Measurements from ENCODE around the gene CLTB. TPM values are rescaled to one million over a fixed set of nuclear protein-coding genes. Genes with fewer than 3 reads are reported as not detected.

Gene CLTB
- polyA plus RNA-seq, 2 donors = 517 to 730 TPM

- Histone ChIP-seq H3K4me1 (ENCODE audit: control insufficient read depth in 2 of 2, insufficient read depth in 2 of 2, low read length in 1 of 2) (no peaks in the 10 kb centered on the region), H3K36me3 (ENCODE audit: control insufficient read depth in 2 of 2, insufficient read depth in 2 of 2, low read length in 1 of 2) (no peaks in the 10 kb centered on the region), H3K4me3 (ENCODE audit: low read depth in 1 of 2, low read length in 2 of 2) (no peak overlapping the region), H3K27ac (ENCODE audit: low read depth in 2 of 2, low read length in 1 of 2) (no peak overlapping the region), H3K9me3 (ENCODE audit: control insufficient read depth in 2 of 2, insufficient read depth in 1 of 2, low read depth in 1 of 2, low read length in 1 of 2) (no peaks in the 10 kb centered on the region), H3K27me3 (ENCODE audit: control insufficient read depth in 1 of 2, insufficient read depth in 2 of 2, low read length in 2 of 2) (no peaks in the 10 kb centered on the region)
- WGBS, 2 donors = 66 to 69% methylated on average over 4 of the region's 4 CpGs
These were observed 13.6 kb upstream of the CLTB start for GRCh38 chr5:176429972-176430371.

GRCh38 chr5:176427971-176428370 is 11.6 kb upstream of the CLTB start:
- Histone ChIP-seq H3K36me3 (ENCODE audit: control insufficient read depth in 2 of 2, insufficient read depth in 2 of 2, low read length in 1 of 2) (no peaks in the 10 kb centered on the region), H3K4me3 (ENCODE audit: low read depth in 1 of 2, low read length in 2 of 2) (no peak overlapping the region), H3K27ac (ENCODE audit: low read depth in 2 of 2, low read length in 1 of 2) (no peak overlapping the region), H3K27me3 (ENCODE audit: control insufficient read depth in 1 of 2, insufficient read depth in 2 of 2, low read length in 2 of 2) (no peaks in the 10 kb centered on the region), H3K9me3 (ENCODE audit: control insufficient read depth in 2 of 2, insufficient read depth in 1 of 2, low read depth in 1 of 2, low read length in 1 of 2) (no peaks in the 10 kb centered on the region), H3K4me1 (ENCODE audit: control insufficient read depth in 2 of 2, insufficient read depth in 2 of 2, low read length in 1 of 2) (no peaks in the 10 kb centered on the region)
- WGBS, 2 donors = 59 to 77% methylated on average over 4 of the region's 4 CpGs

GRCh38 chr5:176426876-176427275 is 10.5 kb upstream of the CLTB start:
- no peaks in the 10 kb centered on the region for H3K27me3 ChIP-seq (ENCODE audit: control insufficient read depth in 1 of 2, insufficient read depth in 2 of 2, low read length in 2 of 2)
- WGBS, 2 donors = 66 to 85% methylated on average over 1 of the region's 1 CpG
- no peak overlapping the region for H3K4me3 ChIP-seq (ENCODE audit: low read depth in 1 of 2, low read length in 2 of 2)
- H3K4me1 ChIP-seq (ENCODE audit: control insufficient read depth in 2 of 2, insufficient read depth in 2 of 2, low read length in 1 of 2) = no peaks in the 10 kb centered on the region
- no peak overlapping the region for H3K27ac ChIP-seq (ENCODE audit: low read depth in 2 of 2, low read length in 1 of 2)
- no peaks in the 10 kb centered on the region for H3K36me3 ChIP-seq (ENCODE audit: control insufficient read depth in 2 of 2, insufficient read depth in 2 of 2, low read length in 1 of 2)
- no peaks in the 10 kb centered on the region for H3K9me3 ChIP-seq (ENCODE audit: control insufficient read depth in 2 of 2, insufficient read depth in 1 of 2, low read depth in 1 of 2, low read length in 1 of 2)

GRCh38 chr5:176425791-176426190 is 9.5 kb upstream of the CLTB start:
- Histone ChIP-seq H3K9me3 (ENCODE audit: control insufficient read depth in 2 of 2, insufficient read depth in 1 of 2, low read depth in 1 of 2, low read length in 1 of 2) (no peaks in the 10 kb centered on the region), H3K4me3 (ENCODE audit: low read depth in 1 of 2, low read length in 2 of 2) (no peak overlapping the region), H3K4me1 (ENCODE audit: control insufficient read depth in 2 of 2, insufficient read depth in 2 of 2, low read length in 1 of 2) (no peaks in the 10 kb centered on the region), H3K27ac (ENCODE audit: low read depth in 2 of 2, low read length in 1 of 2) (no peak overlapping the region), H3K36me3 (ENCODE audit: control insufficient read depth in 2 of 2, insufficient read depth in 2 of 2, low read length in 1 of 2) (no peaks in the 10 kb centered on the region), H3K27me3 (ENCODE audit: control insufficient read depth in 1 of 2, insufficient read depth in 2 of 2, low read length in 2 of 2) (no peaks in the 10 kb centered on the region)
- 87 to 88% methylated on average over 1 of the region's 1 CpG for WGBS, 2 donors

- Histone ChIP-seq H3K4me1 (ENCODE audit: control insufficient read depth in 2 of 2, insufficient read depth in 2 of 2, low read length in 1 of 2) (no peaks in the 10 kb centered on the region), H3K27ac (ENCODE audit: low read depth in 2 of 2, low read length in 1 of 2) (no peak overlapping the region), H3K9me3 (ENCODE audit: control insufficient read depth in 2 of 2, insufficient read depth in 1 of 2, low read depth in 1 of 2, low read length in 1 of 2) (no peaks in the 10 kb centered on the region), H3K36me3 (ENCODE audit: control insufficient read depth in 2 of 2, insufficient read depth in 2 of 2, low read length in 1 of 2) (no peaks in the 10 kb centered on the region), H3K4me3 (ENCODE audit: low read depth in 1 of 2, low read length in 2 of 2) (no peak overlapping the region), H3K27me3 (ENCODE audit: control insufficient read depth in 1 of 2, insufficient read depth in 2 of 2, low read length in 2 of 2) (no peaks in the 10 kb centered on the region)
- WGBS, 2 donors = 70 to 91% methylated on average over 1 of the region's 1 CpG
These were observed 8.8 kb upstream of the CLTB start for GRCh38 chr5:176425138-176425537.

- Histone ChIP-seq H3K4me1 (ENCODE audit: control insufficient read depth in 2 of 2, insufficient read depth in 2 of 2, low read length in 1 of 2) (no peaks in the 10 kb centered on the region), H3K36me3 (ENCODE audit: control insufficient read depth in 2 of 2, insufficient read depth in 2 of 2, low read length in 1 of 2) (no peaks in the 10 kb centered on the region), H3K4me3 (ENCODE audit: low read depth in 1 of 2, low read length in 2 of 2) (no peak overlapping the region), H3K27ac (ENCODE audit: low read depth in 2 of 2, low read length in 1 of 2) (no peak overlapping the region), H3K27me3 (ENCODE audit: control insufficient read depth in 1 of 2, insufficient read depth in 2 of 2, low read length in 2 of 2) (no peaks in the 10 kb centered on the region), H3K9me3 (ENCODE audit: control insufficient read depth in 2 of 2, insufficient read depth in 1 of 2, low read depth in 1 of 2, low read length in 1 of 2) (no peaks in the 10 kb centered on the region)
- 75 to 77% methylated on average over 3 of the region's 3 CpGs for WGBS, 2 donors
These were observed 7.8 kb upstream of the CLTB start for GRCh38 chr5:176424181-176424580.

- peaks cover 0 to 7% of the 10 kb centered on the region in 2 donors for H3K4me1 ChIP-seq (ENCODE audit: control insufficient read depth in 2 of 2, insufficient read depth in 2 of 2, low read length in 1 of 2)
- 64% methylated on average over 2 of the region's 2 CpGs for WGBS, 2 donors
- H3K9me3 ChIP-seq (ENCODE audit: control insufficient read depth in 2 of 2, insufficient read depth in 1 of 2, low read depth in 1 of 2, low read length in 1 of 2) = no peaks in the 10 kb centered on the region
- H3K27me3 ChIP-seq (ENCODE audit: control insufficient read depth in 1 of 2, insufficient read depth in 2 of 2, low read length in 2 of 2) = no peaks in the 10 kb centered on the region
- no peak overlapping the region for H3K4me3 ChIP-seq (ENCODE audit: low read depth in 1 of 2, low read length in 2 of 2)
- no peak overlapping the region for H3K27ac ChIP-seq (ENCODE audit: low read depth in 2 of 2, low read length in 1 of 2)
- no peaks in the 10 kb centered on the region for H3K36me3 ChIP-seq (ENCODE audit: control insufficient read depth in 2 of 2, insufficient read depth in 2 of 2, low read length in 1 of 2)
These were observed 4.7 kb upstream of the CLTB start for GRCh38 chr5:176420972-176421544.

GRCh38 chr5:176420086-176420485 is 3.7 kb upstream of the CLTB start:
- no peak overlapping the region for H3K4me3 ChIP-seq (ENCODE audit: low read depth in 1 of 2, low read length in 2 of 2)
- no peaks in the 10 kb centered on the region for H3K27me3 ChIP-seq (ENCODE audit: control insufficient read depth in 1 of 2, insufficient read depth in 2 of 2, low read length in 2 of 2)
- H3K4me1 ChIP-seq (ENCODE audit: control insufficient read depth in 2 of 2, insufficient read depth in 2 of 2, low read length in 1 of 2) = peaks cover 0 to 7% of the 10 kb centered on the region in 2 donors
- H3K9me3 ChIP-seq (ENCODE audit: control insufficient read depth in 2 of 2, insufficient read depth in 1 of 2, low read depth in 1 of 2, low read length in 1 of 2) = no peaks in the 10 kb centered on the region
- H3K27ac ChIP-seq (ENCODE audit: low read depth in 2 of 2, low read length in 1 of 2) = no peak overlapping the region
- no peaks in the 10 kb centered on the region for H3K36me3 ChIP-seq (ENCODE audit: control insufficient read depth in 2 of 2, insufficient read depth in 2 of 2, low read length in 1 of 2)
- WGBS, 2 donors = 86 to 88% methylated on average over 5 of the region's 5 CpGs

- Histone ChIP-seq H3K27me3 (ENCODE audit: control insufficient read depth in 1 of 2, insufficient read depth in 2 of 2, low read length in 2 of 2) (no peaks in the 10 kb centered on the region), H3K27ac (ENCODE audit: low read depth in 2 of 2, low read length in 1 of 2) (no peak overlapping the region), H3K36me3 (ENCODE audit: control insufficient read depth in 2 of 2, insufficient read depth in 2 of 2, low read length in 1 of 2) (peaks cover 0 to 3% of the 10 kb centered on the region in 2 donors), H3K4me3 (ENCODE audit: low read depth in 1 of 2, low read length in 2 of 2) (no peak overlapping the region), H3K4me1 (ENCODE audit: control insufficient read depth in 2 of 2, insufficient read depth in 2 of 2, low read length in 1 of 2) (peaks cover 0 to 16% of the 10 kb centered on the region in 2 donors), H3K9me3 (ENCODE audit: control insufficient read depth in 2 of 2, insufficient read depth in 1 of 2, low read depth in 1 of 2, low read length in 1 of 2) (no peaks in the 10 kb centered on the region)
- WGBS, 2 donors = 76 to 80% methylated on average over 9 of the region's 9 CpGs
These were observed 1.9 kb upstream of the CLTB start for GRCh38 chr5:176418251-176418650.

- Histone ChIP-seq H3K27ac (ENCODE audit: low read depth in 2 of 2, low read length in 1 of 2) (peak overlapping the region; percentile 57 to 61), H3K4me3 (ENCODE audit: low read depth in 1 of 2, low read length in 2 of 2) (no peak overlapping the region)
- 72 to 74% methylated on average over 11 of the region's 11 CpGs for WGBS, 2 donors
These were observed 626 bp upstream of the CLTB start for GRCh38 chr5:176416965-176417364.

More at GRCh38 chr5:176416965-176417364, 626 bp upstream of the CLTB start:
- no peaks in the 10 kb centered on the region for H3K27me3 ChIP-seq (ENCODE audit: control insufficient read depth in 1 of 2, insufficient read depth in 2 of 2, low read length in 2 of 2)
- H3K36me3 ChIP-seq (ENCODE audit: control insufficient read depth in 2 of 2, insufficient read depth in 2 of 2, low read length in 1 of 2) = peaks cover 0 to 9% of the 10 kb centered on the region in 2 donors
- no peaks in the 10 kb centered on the region for H3K9me3 ChIP-seq (ENCODE audit: control insufficient read depth in 2 of 2, insufficient read depth in 1 of 2, low read depth in 1 of 2, low read length in 1 of 2)
- peaks cover 0 to 26% of the 10 kb centered on the region in 2 donors for H3K4me1 ChIP-seq (ENCODE audit: control insufficient read depth in 2 of 2, insufficient read depth in 2 of 2, low read length in 1 of 2)
